GM18511 (cell line): Measurements from ENCODE around the gene PTPRN2.
"Not testable (repeated sequence)": the region's sequence is repeated elsewhere in the genome, so short reads cannot be mapped to it uniquely, and the experiment has no call there.

ENCODE experiments used
- ATAC-seq: cut with Tn5 transposase; IDR thresholded peaks from one replicate; pipeline ENCODE4 v1.9.1; 2021; ENCODE audit warnings: mild to moderate bottlenecking, moderate library complexity; ENCODE audit not compliant: unreplicated experiment

Gene PTPRN2

GRCh38 chr7:158474488-158474887 is 113.1 kb downstream of the PTPRN2 start:
- no peak for ATAC-seq

GRCh38 chr7:158473946-158474345 is 113.7 kb downstream of the PTPRN2 start:
- no peak for ATAC-seq

GRCh38 chr7:158473221-158473620 is 114.4 kb downstream of the PTPRN2 start:
- peak; percentile 69 for ATAC-seq

- ATAC-seq = no peak
Observed at GRCh38 chr7:158472596-158472995, 115.0 kb downstream of the PTPRN2 start.

- ATAC-seq = no peak
Observed at GRCh38 chr7:158471716-158472115, 115.9 kb downstream of the PTPRN2 start.

- ATAC-seq = no peak
Observed at GRCh38 chr7:158470336-158470735, 117.3 kb downstream of the PTPRN2 start.

GRCh38 chr7:158469396-158470051 is 118.1 kb downstream of the PTPRN2 start:
- no peak for ATAC-seq

- no peak for ATAC-seq
Observed at GRCh38 chr7:158468700-158469296, 118.8 kb downstream of the PTPRN2 start.

- no peak for ATAC-seq
Observed at GRCh38 chr7:158468181-158468580, 119.4 kb downstream of the PTPRN2 start.

- no peak for ATAC-seq
Observed at GRCh38 chr7:158467562-158467961, 120.1 kb downstream of the PTPRN2 start.

- ATAC-seq = no peak
Observed at GRCh38 chr7:158463317-158463716, 124.3 kb downstream of the PTPRN2 start.

GRCh38 chr7:158461824-158462223 is 125.8 kb downstream of the PTPRN2 start:
- ATAC-seq = no peak

- ATAC-seq = no peak
Observed at GRCh38 chr7:158460665-158461064, 127.0 kb downstream of the PTPRN2 start.

GRCh38 chr7:158458716-158459282 is 128.8 kb downstream of the PTPRN2 start:
- ATAC-seq = no peak

- ATAC-seq = no peak
Observed at GRCh38 chr7:158458096-158458495, 129.5 kb downstream of the PTPRN2 start.

- ATAC-seq = not testable (repeated sequence)
Observed at GRCh38 chr7:158457586-158457985, 130.0 kb downstream of the PTPRN2 start.

GRCh38 chr7:158454631-158455030 is 133.0 kb downstream of the PTPRN2 start:
- no peak for ATAC-seq

- no peak for ATAC-seq
Observed at GRCh38 chr7:158453663-158454062, 134.0 kb downstream of the PTPRN2 start.

- ATAC-seq = no peak
Observed at GRCh38 chr7:158452331-158452730, 135.3 kb downstream of the PTPRN2 start.

GRCh38 chr7:158450476-158451124 is 137.0 kb downstream of the PTPRN2 start:
- ATAC-seq = no peak

- no peak for ATAC-seq
Observed at GRCh38 chr7:158449942-158450341, 137.7 kb downstream of the PTPRN2 start.

- ATAC-seq = no peak
Observed at GRCh38 chr7:158449266-158449665, 138.4 kb downstream of the PTPRN2 start.
